GM10847 (cell line): ENCODE measurements around the gene GMPR.

Experiments
- POLR2A ChIP-seq: IDR thresholded peaks from 2 replicates; pipeline ENCODE4 v1.6.1; 2011; ENCODE audit not compliant: insufficient read length; ENCODE audit errors: extremely low read depth

Gene GMPR

DNA sequence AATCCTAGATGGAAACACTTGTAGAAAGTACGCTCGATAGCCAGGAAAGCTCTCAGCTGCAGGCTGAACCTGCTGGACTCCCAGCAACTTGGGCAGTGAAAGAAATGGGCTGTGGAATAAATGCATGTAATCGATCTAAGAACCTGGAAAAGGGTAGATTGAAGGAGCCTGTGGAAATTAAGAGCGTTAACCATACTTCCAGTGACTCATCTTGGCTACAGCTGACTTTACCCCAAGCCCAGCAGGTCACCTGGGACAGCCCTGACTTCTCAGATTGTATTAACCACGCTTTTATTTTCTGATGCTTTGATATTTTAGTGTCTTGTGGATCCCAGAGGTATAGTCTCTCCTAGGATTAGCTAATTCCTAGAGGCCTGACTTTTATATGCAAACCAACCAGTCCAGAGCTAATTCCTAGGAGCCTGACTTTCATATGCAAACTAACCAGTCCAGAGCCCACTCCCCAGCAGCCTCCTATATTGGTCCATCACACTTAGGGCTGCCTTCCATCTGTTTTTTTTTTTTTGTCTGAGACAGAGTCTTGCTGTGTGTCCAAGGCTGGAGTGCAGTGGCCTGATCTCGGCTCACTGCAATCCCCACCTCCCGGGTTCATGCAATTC, 86.3 kb downstream of the GMPR start:
- TF ChIP-seq POLR2A = no peak

DNA sequence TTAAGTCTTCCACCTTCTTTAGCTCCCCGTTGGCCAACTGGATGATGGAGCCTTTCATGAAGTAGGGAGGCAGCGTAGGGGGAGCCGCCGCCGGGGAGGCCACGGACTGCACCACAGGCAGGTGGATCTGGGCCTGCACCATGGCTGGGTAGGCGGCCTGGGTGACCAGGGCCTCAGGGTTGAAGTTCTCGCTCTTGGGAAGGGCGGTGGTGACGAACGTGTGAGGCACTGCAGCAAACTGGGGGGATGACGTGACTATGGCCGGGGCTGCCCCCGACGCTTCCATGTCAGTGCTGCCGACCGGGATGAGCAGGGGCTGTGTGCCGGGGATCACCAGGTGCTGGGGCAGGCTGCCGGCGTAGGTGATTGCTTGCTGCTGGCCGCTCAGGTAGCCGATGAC, 88.1 kb downstream of the GMPR start:
- TF ChIP-seq POLR2A = no peak

DNA sequence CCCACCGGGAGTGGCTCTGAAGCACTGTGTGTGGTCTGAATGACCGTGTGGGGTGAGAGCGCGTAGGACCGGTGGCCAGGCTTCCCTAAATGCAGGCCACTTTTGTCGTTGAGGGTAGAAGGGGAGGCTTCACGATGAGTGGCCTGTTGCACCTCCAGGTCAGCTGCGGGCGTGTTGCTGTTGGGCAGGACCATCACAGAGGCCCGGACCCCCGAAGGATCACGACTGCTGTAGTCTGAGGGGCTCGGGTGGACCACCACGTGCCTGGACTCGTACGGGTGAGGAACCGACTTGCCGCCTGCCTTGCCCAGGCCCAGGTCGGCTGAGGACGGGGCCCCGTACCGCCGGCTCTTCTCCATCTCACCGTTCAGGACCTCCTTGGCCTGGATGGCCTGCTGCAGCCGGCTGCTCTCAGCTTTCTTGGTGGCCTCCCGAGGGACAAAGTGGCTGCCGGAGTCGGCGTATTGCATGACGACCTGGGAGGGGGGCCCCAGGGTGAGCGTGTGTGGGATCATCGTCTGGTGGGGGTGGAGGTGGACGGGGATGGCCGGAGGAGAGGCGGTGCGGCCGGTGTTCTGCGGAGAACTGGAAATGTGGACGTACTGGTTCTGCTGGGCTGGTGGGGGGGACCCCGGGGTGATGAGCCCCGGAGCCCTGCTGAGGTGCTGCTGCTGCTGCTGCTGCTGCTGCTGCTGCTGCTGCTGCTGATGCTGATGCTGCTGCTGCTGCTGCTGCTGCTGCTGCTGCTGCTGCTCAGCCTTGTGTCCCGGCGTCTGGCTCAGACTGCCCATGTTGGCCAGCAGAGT, 88.8 kb downstream of the GMPR start:
- no peak for TF ChIP-seq POLR2A

DNA sequence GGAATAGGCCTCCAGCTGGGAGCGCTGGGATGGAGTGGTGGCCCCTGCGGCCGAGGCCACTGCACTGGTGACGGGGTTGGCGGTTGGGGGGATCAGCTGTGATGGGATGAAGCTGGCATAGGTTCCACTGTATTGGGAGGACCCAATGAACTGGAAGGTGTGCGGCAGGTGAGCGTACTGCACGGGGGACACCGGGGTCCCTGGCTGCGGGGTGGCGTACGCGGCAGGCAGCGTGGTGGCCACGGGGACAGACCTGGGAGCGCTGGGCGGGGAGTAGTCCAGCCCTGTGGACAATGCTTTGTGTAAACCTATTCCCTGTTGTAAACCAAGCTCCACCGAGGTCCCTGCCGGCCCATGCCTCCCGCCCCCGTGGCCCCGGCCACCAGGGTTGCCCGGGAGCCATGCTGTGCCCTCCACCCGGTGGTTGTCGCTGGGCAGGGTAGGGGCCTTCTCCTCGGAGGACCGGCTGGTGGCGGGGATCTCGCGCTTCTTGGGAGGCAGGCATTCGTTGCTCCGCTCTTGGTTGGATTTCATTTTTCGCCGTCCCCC, 89.5 kb downstream of the GMPR start:
- no peak for TF ChIP-seq POLR2A

GRCh38 chr6:16329233-16329632, 90.8 kb downstream of the GMPR start:
- TF ChIP-seq POLR2A = no peak

DNA sequence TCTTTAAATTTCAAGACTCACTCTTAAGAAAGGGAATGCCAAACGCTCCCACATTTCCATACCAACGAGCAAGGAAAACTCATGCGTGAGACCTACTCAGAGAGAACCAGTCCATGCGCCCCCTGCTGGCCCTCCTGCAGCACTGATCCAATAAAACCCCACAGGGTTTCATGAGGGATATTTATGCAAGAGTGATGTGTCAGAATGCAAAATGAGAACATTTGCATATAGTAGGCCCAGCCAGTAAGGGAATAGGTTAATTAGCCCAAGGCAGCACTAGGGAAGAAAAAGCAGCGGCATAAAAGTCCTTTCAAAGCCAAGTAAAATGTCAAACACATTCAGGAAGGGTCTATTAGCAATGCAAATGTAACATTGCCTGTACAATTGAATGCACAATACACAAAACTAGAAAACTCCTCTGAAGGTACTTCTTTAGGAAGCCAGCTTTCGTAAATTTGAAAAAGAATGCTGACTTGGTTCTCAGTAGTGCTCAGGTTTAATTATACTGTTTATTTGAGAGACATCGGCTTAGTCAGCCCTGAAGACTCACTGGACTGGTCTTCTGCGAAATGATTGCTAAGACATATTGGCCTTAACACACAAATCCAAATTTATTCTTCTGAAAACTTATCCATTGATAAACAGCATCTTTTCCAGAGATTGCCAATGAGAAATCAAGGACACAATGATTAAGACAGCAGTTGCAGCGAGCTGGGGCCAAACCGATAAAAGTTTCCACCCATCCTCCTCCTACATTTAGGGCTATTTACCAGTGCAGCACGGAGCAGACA, 93.2 kb downstream of the GMPR start:
- TF ChIP-seq POLR2A = no peak

DNA sequence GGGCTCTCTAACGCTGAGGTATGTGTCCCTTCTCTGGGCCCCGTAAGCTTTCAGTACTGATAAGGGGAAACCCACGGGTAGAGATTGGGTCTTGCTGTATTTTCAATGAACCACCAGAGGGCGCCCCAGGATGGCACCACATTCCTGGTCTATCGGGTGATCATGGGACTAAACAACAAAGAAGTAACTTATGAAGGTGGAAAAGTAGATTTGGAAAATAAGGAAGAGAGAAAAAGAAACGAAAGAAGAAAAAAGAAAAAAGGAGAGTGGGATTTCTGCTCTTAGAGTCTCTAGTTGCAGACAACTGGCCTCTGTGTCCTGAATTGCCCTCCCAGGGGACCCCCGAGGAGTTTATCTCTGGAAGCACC, 93.8 kb downstream of the GMPR start:
- TF ChIP-seq POLR2A = no peak

DNA sequence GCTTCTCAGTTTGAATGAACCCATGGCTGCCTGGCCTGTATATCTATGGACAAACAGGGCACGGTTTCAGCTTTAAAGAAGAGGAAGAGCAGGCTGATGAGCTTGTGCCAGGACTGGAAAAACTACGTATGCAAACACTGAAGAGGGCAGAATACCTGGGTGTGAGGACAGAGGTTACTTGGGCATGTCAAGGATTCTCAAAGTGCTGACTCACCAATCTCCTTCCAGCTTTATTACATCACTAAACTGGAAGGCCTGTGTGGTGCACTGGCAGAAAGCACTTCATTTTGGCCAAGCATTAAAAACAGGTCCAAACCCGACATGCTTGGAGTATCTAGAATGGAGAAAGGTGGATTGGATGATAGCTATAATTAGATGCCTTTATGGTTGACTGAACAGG, 95.2 kb downstream of the GMPR start:
- TF ChIP-seq POLR2A = no peak

GRCh38 chr6:16334671-16335070, 96.3 kb downstream of the GMPR start:
- TF ChIP-seq POLR2A = no peak

GRCh38 chr6:16335176-16335575, 96.8 kb downstream of the GMPR start:
- no peak for TF ChIP-seq POLR2A

- TF ChIP-seq POLR2A = no peak
Measured at GRCh38 chr6:16336056-16336818, 97.8 kb downstream of the GMPR start.

DNA sequence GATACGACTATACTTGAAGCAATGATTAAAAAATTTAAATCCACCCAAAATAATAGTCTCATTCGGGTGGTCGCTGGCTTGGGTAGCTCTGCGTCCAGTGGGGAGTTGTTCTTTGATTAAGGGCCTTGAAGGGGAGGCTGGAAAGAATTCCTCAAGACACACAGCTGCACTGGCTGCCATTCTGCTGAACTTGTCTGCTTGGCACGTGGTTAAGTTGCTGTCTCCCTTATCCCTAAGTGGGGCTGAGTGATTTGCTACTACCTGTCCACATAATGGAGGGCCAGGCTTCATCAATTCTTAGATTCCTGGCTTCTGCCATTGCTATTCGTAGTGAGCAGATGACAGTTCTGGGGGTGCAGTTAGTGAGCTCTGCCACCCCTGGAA, 98.5 kb downstream of the GMPR start:
- no peak for TF ChIP-seq POLR2A

DNA sequence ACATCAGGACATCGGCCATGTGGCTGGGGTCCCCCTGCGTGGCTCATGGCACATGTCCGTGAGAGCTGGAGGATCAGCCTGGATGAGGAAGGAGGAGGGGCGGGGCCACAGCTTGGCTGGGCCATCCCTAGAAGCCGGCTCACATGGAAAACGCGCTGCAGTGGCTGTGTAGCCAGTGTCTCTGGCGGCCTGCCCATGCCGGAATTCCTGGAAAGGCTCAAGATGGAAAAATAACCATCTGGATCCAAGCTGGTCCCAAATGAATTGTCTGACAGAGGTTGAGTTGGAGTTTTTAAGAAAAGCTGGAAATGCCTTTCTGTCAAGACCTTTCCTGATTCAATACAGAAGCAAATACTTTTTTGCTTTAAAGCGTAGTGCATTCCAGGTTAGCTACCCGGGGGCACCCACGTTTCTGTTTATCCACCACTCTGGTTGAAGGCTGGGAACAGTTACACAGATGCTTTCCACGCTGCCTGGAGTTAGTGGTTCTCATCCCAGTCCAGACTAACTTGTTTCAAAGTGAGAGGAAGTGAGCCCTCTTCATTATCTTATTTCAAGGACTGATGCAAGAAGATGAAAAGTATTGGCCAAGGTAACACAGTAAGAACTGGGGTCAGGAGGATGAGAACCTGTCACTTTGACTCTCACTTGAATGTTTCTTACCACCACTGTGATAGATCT, 99.0 kb downstream of the GMPR start:
- TF ChIP-seq POLR2A = no peak

GRCh38 chr6:16338577-16339264, 100.3 kb downstream of the GMPR start:
- TF ChIP-seq POLR2A = no peak
